Skeletal muscle tissue (tissue), 4 donors: ENCODE data around the gene SNRPN. TPM values are rescaled to one million over a fixed set of nuclear protein-coding genes. Genes with fewer than 3 reads are reported as not detected.
"Not testable (repeated sequence)": the region's sequence is repeated elsewhere in the genome, so short reads cannot be mapped to it uniquely, and the experiment has no call there.

Source experiments
- H3K27ac ChIP-seq: one replicate; pipeline ENCODE4 v1.7.0; 2013; ENCODE audit warnings: mild to moderate bottlenecking, low read depth, low read length, inconsistent platforms
- H3K27me3 ChIP-seq, 3 donors: one replicate each; pipeline ENCODE4 v1.7.0; 2013; ENCODE audit warnings: low read length in 3 of 3; ENCODE audit not compliant: control insufficient read depth in 3 of 3, insufficient read depth in 3 of 3
- H3K36me3 ChIP-seq, 3 donors: one replicate each; pipeline ENCODE4 v1.7.0; 2013; ENCODE audit warnings: low read length in 3 of 3; ENCODE audit not compliant: control insufficient read depth in 3 of 3, insufficient read depth in 3 of 3
- H3K4me1 ChIP-seq, 3 donors: one replicate each; pipeline ENCODE4 v1.7.0; 2013; ENCODE audit warnings: low read length in 3 of 3, mild to moderate bottlenecking in 3 of 3; ENCODE audit not compliant: control insufficient read depth in 3 of 3, insufficient read depth in 3 of 3
- H3K4me3 ChIP-seq, 3 donors: one replicate each; pipeline ENCODE4 v1.7.0; 2013; ENCODE audit warnings: low read length in 3 of 3
- H3K9ac ChIP-seq, 3 donors: one replicate each; pipeline ENCODE4 v1.7.0; 2013; ENCODE audit warnings: low read length in 3 of 3, mild to moderate bottlenecking in 3 of 3, moderate library complexity in 2 of 3, low read depth in 1 of 3
- H3K9me3 ChIP-seq, 3 donors: one replicate each; pipeline ENCODE4 v1.7.0; 2013; ENCODE audit warnings: low read length in 3 of 3; ENCODE audit not compliant: control insufficient read depth in 3 of 3
- total RNA-seq: library from RNA; depleted of rRNA; stranded (reverse); fragments of >200 nt; gene quantifications from one replicate; pipeline ENCODE4 v1.2.3, GENCODE V29; 2014
- donor health status: Osteomylitis.

Gene SNRPN
- total RNA-seq, 1 donor from 2014 or later, result 150 TPM

- H3K36me3 ChIP-seq, result peaks cover 0 to 24% (median 23%) of the 10 kb centered on the region in 3 donors
- peaks cover 0 to 7% (median 4%) of the 10 kb centered on the region in 3 donors for H3K4me1 ChIP-seq
- peaks cover 0 to 2% (median 0%) of the 10 kb centered on the region in 3 donors for H3K9me3 ChIP-seq
- H3K4me3 ChIP-seq, result no peak overlapping the region
- no peaks in the 10 kb centered on the region for H3K27me3 ChIP-seq
- H3K27ac ChIP-seq, result no peak overlapping the region
- H3K9ac ChIP-seq, result no peak overlapping the region
Observed at GRCh38 chr15:24962880-24963279, 8.1 kb downstream of the SNRPN start.

- Histone ChIP-seq H3K27me3 (no peaks in the 10 kb centered on the region), H3K4me1 (no peaks in the 10 kb centered on the region), H3K9me3 (peaks cover 0 to 2% (median 0%) of the 10 kb centered on the region in 3 donors), H3K9ac (no peak overlapping the region), H3K36me3 (peaks cover 0 to 36% (median 28%) of the 10 kb centered on the region in 3 donors), H3K4me3 (no peak overlapping the region), H3K27ac (no peak overlapping the region)
Observed at GRCh38 chr15:24966364-24967103, 11.7 kb downstream of the SNRPN start.

GRCh38 chr15:24971052-24971451 lies 16.3 kb downstream of the SNRPN start:
- H3K9ac ChIP-seq, result no peak overlapping the region
- no peaks in the 10 kb centered on the region for H3K27me3 ChIP-seq
- no peak overlapping the region for H3K4me3 ChIP-seq
- H3K27ac ChIP-seq, result no peak overlapping the region
- H3K9me3 ChIP-seq, result no peaks in the 10 kb centered on the region
- H3K4me1 ChIP-seq, result no peaks in the 10 kb centered on the region
- H3K36me3 ChIP-seq, result peaks cover 2 to 39% (median 32%) of the 10 kb centered on the region in 3 donors

GRCh38 chr15:24971772-24972171 lies 17.0 kb downstream of the SNRPN start:
- H3K9me3 ChIP-seq, result no peaks in the 10 kb centered on the region
- peaks cover 5 to 38% (median 29%) of the 10 kb centered on the region in 3 donors for H3K36me3 ChIP-seq
- H3K4me3 ChIP-seq, result no peak overlapping the region
- no peak overlapping the region for H3K9ac ChIP-seq
- H3K27me3 ChIP-seq, result no peaks in the 10 kb centered on the region
- H3K4me1 ChIP-seq, result no peaks in the 10 kb centered on the region
- H3K27ac ChIP-seq, result no peak overlapping the region

GRCh38 chr15:24972707-24973106 lies 17.9 kb downstream of the SNRPN start:
- not testable (repeated sequence) for H3K4me3 ChIP-seq, H3K27ac ChIP-seq, H3K9me3 ChIP-seq, H3K4me1 ChIP-seq, H3K9ac ChIP-seq, H3K27me3 ChIP-seq
- H3K36me3 ChIP-seq, result peaks cover 11 to 43% (median 27%) of the 10 kb centered on the region in 3 donors

- Histone ChIP-seq H3K9ac (no peak overlapping the region), H3K9me3 (no peaks in the 10 kb centered on the region), H3K4me3 (no peak overlapping the region), H3K4me1 (no peaks in the 10 kb centered on the region), H3K36me3 (peaks cover 30 to 63% (median 41%) of the 10 kb centered on the region in 3 donors), H3K27ac (no peak overlapping the region), H3K27me3 (no peaks in the 10 kb centered on the region)
Observed at GRCh38 chr15:24976932-24977331, 22.1 kb downstream of the SNRPN start.

- Histone ChIP-seq H3K9me3 (no peaks in the 10 kb centered on the region), H3K4me1 (no peaks in the 10 kb centered on the region), H3K36me3 (peaks cover 30 to 70% (median 48%) of the 10 kb centered on the region in 3 donors), H3K9ac (no peak overlapping the region), H3K27me3 (no peaks in the 10 kb centered on the region), H3K4me3 (no peak overlapping the region), H3K27ac (no peak overlapping the region)
Observed at GRCh38 chr15:24977686-24978085, 22.9 kb downstream of the SNRPN start.

- Histone ChIP-seq H3K27ac (no peak overlapping the region), H3K9me3 (no peaks in the 10 kb centered on the region), H3K36me3 (peaks cover 9 to 30% (median 27%) of the 10 kb centered on the region in 3 donors), H3K9ac (no peak overlapping the region), H3K27me3 (no peaks in the 10 kb centered on the region), H3K4me3 (no peak overlapping the region), H3K4me1 (no peaks in the 10 kb centered on the region)
Observed at GRCh38 chr15:24985224-24985623, 30.4 kb downstream of the SNRPN start.

GRCh38 chr15:24986653-24987052 lies 31.9 kb downstream of the SNRPN start:
- Histone ChIP-seq H3K36me3 (peaks cover 2 to 27% (median 24%) of the 10 kb centered on the region in 3 donors), H3K27me3 (no peaks in the 10 kb centered on the region), H3K9me3 (no peaks in the 10 kb centered on the region), H3K4me3 (no peak overlapping the region), H3K4me1 (no peaks in the 10 kb centered on the region), H3K9ac (no peak overlapping the region), H3K27ac (no peak overlapping the region)

- Histone ChIP-seq H3K9me3 (peaks cover 0 to 7% (median 0%) of the 10 kb centered on the region in 3 donors), H3K36me3 (peaks cover 3 to 27% (median 14%) of the 10 kb centered on the region in 3 donors), H3K27ac (no peak overlapping the region), H3K9ac (no peak overlapping the region), H3K4me1 (no peaks in the 10 kb centered on the region), H3K27me3 (no peaks in the 10 kb centered on the region), H3K4me3 (no peak overlapping the region)
Observed at GRCh38 chr15:25019434-25019833, 64.6 kb downstream of the SNRPN start.
